PC-3 (cell line): ENCODE results near the gene TRPM2.

Experiments used
- CTCF ChIP-seq: fragments of 300-600 bp; sonication (generic); conservative IDR thresholded peaks from 2 replicates; pipeline ENCODE4 v1.5.1; 2017; ENCODE audit warnings: antibody characterized with exemption, low read depth, mild to moderate bottlenecking, low read length
- EZH2 ChIP-seq: fragments of 300-600 bp; sonication (generic); IDR thresholded peaks from one replicate; pipeline ENCODE4 v1.6.1; 2017; ENCODE audit warnings: antibody characterized with exemption, mild to moderate bottlenecking, low read length; ENCODE audit not compliant: unreplicated experiment
- EZH2phosphoT487 ChIP-seq: fragments of 300-600 bp; sonication (generic); IDR thresholded peaks from 2 replicates; pipeline ENCODE4 v1.6.1; 2018; ENCODE audit warnings: mild to moderate bottlenecking, antibody characterized with exemption, low read length, borderline replicate concordance

- TF ChIP-seq CTCF: no peak
- no peak for TF ChIP-seq EZH2phosphoT487
- TF ChIP-seq EZH2: no peak
Measured at GRCh38 chr21:44421901-44422840, 68.8 kb downstream of the TRPM2 start.
